GM18508 (cell line): ENCODE data around the gene RANBP10.

Experiments used
- ATAC-seq: cut with Tn5 transposase; IDR thresholded peaks from one replicate; pipeline ENCODE4 v1.9.1; 2021; ENCODE audit warnings: moderate number of reproducible peaks; ENCODE audit not compliant: insufficient read depth, unreplicated experiment

RANBP10 gene

GRCh38 chr16:67750466-67750865, 55.9 kb downstream of the RANBP10 start:
- ATAC-seq: no peak

GRCh38 chr16:67749436-67750078, 56.8 kb downstream of the RANBP10 start:
- no peak for ATAC-seq

GRCh38 chr16:67748834-67749233, 57.5 kb downstream of the RANBP10 start:
- no peak for ATAC-seq

GRCh38 chr16:67746846-67747245, 59.5 kb downstream of the RANBP10 start:
- no peak for ATAC-seq

- ATAC-seq: no peak
Measured at GRCh38 chr16:67741118-67741517, 65.2 kb downstream of the RANBP10 start.

- no peak for ATAC-seq
Measured at GRCh38 chr16:67740391-67740790, 66.0 kb downstream of the RANBP10 start.

- no peak for ATAC-seq
Measured at GRCh38 chr16:67736858-67737257, 69.5 kb downstream of the RANBP10 start.

GRCh38 chr16:67734731-67735201, 71.6 kb downstream of the RANBP10 start:
- no peak for ATAC-seq

GRCh38 chr16:67733734-67734470, 72.5 kb downstream of the RANBP10 start:
- ATAC-seq: no peak

GRCh38 chr16:67731753-67732095, 74.6 kb downstream of the RANBP10 start:
- no peak for ATAC-seq

GRCh38 chr16:67731071-67731752, 75.1 kb downstream of the RANBP10 start:
- ATAC-seq: no peak

GRCh38 chr16:67730326-67730725, 76.0 kb downstream of the RANBP10 start:
- no peak for ATAC-seq

GRCh38 chr16:67729636-67730248, 76.6 kb downstream of the RANBP10 start:
- no peak for ATAC-seq

GRCh38 chr16:67727521-67728485, 78.6 kb downstream of the RANBP10 start:
- no peak for ATAC-seq

- ATAC-seq: no peak
Measured at GRCh38 chr16:67726106-67727034, 80.0 kb downstream of the RANBP10 start.

GRCh38 chr16:67723911-67724305, 82.5 kb downstream of the RANBP10 start:
- no peak for ATAC-seq

- no peak for ATAC-seq
Measured at GRCh38 chr16:67723151-67723910, 83.0 kb downstream of the RANBP10 start.

- ATAC-seq: no peak
Measured at GRCh38 chr16:67720236-67720635, 86.1 kb downstream of the RANBP10 start.
